HCT116 (cell line): Measurements from ENCODE around the gene TTC5. TPM values are rescaled to one million over a fixed set of nuclear protein-coding genes. Genes with fewer than 3 reads are reported as not detected.
A peak's percentile ranks its signal among the peaks of the same experiment; 100 is the strongest.

ENCODE experiments used
- ATAC-seq: fragments of 200-7000 bp; cut with Tn5 transposase; 2 replicates; pipeline ENCODE4 v1.9.1; 2020; ENCODE audit warnings: mild to moderate bottlenecking, moderate library complexity
- BruUV-seq: library from RNA; stranded (reverse); fragments of 400-500 nt; replicated peaks from 2 replicates; lab custom pipeline; 2021; lab: Mats Ljungman, UMichigan
- CTCF ChIA-PET: fragments of 300-600 bp; sonication (Branson Sonifier 250); formaldehyde crosslinking; loops from one replicate; lab custom pipeline; 2021; ENCODE audit warnings: antibody characterized with exemption; lab: Charles Lee
- POLR2A ChIA-PET: fragments of 300-600, 350-600 bp; sonication (Branson Sonifier 250); formaldehyde crosslinking; loops from one replicate; lab custom pipeline; 2021; ENCODE audit warnings: antibody characterized with exemption; lab: Charles Lee
- RAD21 ChIA-PET, 2 experiments: fragments of 300-600 bp; sonication (Branson Sonifier 250); formaldehyde crosslinking; loops; one replicate each; lab custom pipeline; 2023; ENCODE audit warnings: low total read pairs in 2 of 2; ENCODE audit not compliant: uncharacterized antibody in 2 of 2, unreplicated experiment in 2 of 2, low non-redundant PET in 1 of 2; lab: Charles Lee
- DNase-seq: peaks from one replicate; pipeline ENCODE4 v3.0.0-alpha.2; 2010; ENCODE audit warnings: low read depth, low spot score
- H2AFZ ChIP-seq: fragments of 200-600 bp; shearing (Covaris generic), sonication (generic); 2 replicates; pipeline ENCODE4 v1.6.1; 2017; ENCODE audit warnings: low read depth, mixed run types, mixed read lengths, antibody characterized with exemption, low read length; ENCODE audit not compliant: poor library complexity, severe bottlenecking
- H3K27ac ChIP-seq: 2 replicates; pipeline ENCODE4 v1.5.1; 2012; ENCODE audit warnings: low read depth, low read length
- H3K27me3 ChIP-seq: fragments of 200-600 bp; sonication (generic); 2 replicates; pipeline ENCODE4 v1.6.1; 2016; ENCODE audit warnings: mixed run types, low read length, mixed read lengths; ENCODE audit not compliant: insufficient read depth
- H3K36me3 ChIP-seq, 2 experiments: fragments of 200-500 bp in 1 of 2; fragments of 200-600 bp in 1 of 2; sonication (Bioruptor generic) in 1 of 2; sonication (generic) in 1 of 2; 2 replicates each; pipeline versions ENCODE4 v1.5.1 to v1.6.1; 2014 to 2016; ENCODE audit warnings: low read length in 2 of 2, inconsistent platforms in 1 of 2, mixed read lengths in 1 of 2, mixed run types in 1 of 2; ENCODE audit not compliant: insufficient read depth in 2 of 2, control insufficient read depth in 1 of 2
- H3K4me1 ChIP-seq, 2 experiments: fragments of 200-600 bp in 1 of 2; sonication (generic) in 1 of 2; 2 replicates each; pipeline versions ENCODE4 v1.5.1 to v1.6.1; 2012 to 2017; ENCODE audit warnings: low read length in 2 of 2, inconsistent platforms in 1 of 2, mild to moderate bottlenecking in 1 of 2, mixed read lengths in 1 of 2, mixed run types in 1 of 2, moderate library complexity in 1 of 2; ENCODE audit not compliant: insufficient read depth in 2 of 2, control insufficient read depth in 1 of 2
- H3K4me2 ChIP-seq: fragments of 200-600 bp; sonication (generic); 2 replicates; pipeline ENCODE4 v1.6.1; 2017; ENCODE audit warnings: mixed run types, low read length, mixed read lengths
- H3K4me3 ChIP-seq, 2 experiments: fragments of 200-600 bp in 1 of 2; sonication (generic) in 1 of 2; replicated peaks in 1 of 2; 2 replicates each; pipeline ENCODE4 v1.5.1; 2011 to 2016; ENCODE audit warnings: low read length in 2 of 2, control low read depth in 1 of 2, low read depth in 1 of 2, mild to moderate bottlenecking in 1 of 2, mixed read lengths in 1 of 2, mixed run types in 1 of 2
- H3K79me2 ChIP-seq: fragments of 200-600 bp; sonication (generic); 2 replicates; pipeline ENCODE4 v1.6.1; 2017; ENCODE audit warnings: mild to moderate bottlenecking, mixed run types, low read length, moderate library complexity, mixed read lengths; ENCODE audit not compliant: insufficient read depth
- H3K9ac ChIP-seq: fragments of 200-600 bp; sonication (generic); 2 replicates; pipeline ENCODE4 v1.6.1; 2016; ENCODE audit warnings: low read length, mixed read lengths
- H3K9me2 ChIP-seq: fragments of 200-600 bp; sonication (generic), shearing (Covaris generic); 2 replicates; pipeline ENCODE4 v1.6.1; 2017; ENCODE audit warnings: mixed run types, mild to moderate bottlenecking, moderate library complexity; ENCODE audit not compliant: insufficient read depth
- H3K9me3 ChIP-seq, 2 experiments: fragments of 200-500 bp in 1 of 2; fragments of 200-600 bp in 1 of 2; sonication (Bioruptor generic) in 1 of 2; sonication (generic) in 1 of 2; 2 replicates each; pipeline ENCODE4 v1.6.1; 2014 to 2017; ENCODE audit warnings: low read length in 2 of 2, mixed read lengths in 2 of 2, inconsistent platforms in 1 of 2, low read depth in 1 of 2, mild to moderate bottlenecking in 1 of 2, mixed run types in 1 of 2, moderate library complexity in 1 of 2; ENCODE audit not compliant: control insufficient read depth in 1 of 2, insufficient read depth in 1 of 2
- H4K20me1 ChIP-seq: fragments of 200-600 bp; sonication (generic), shearing (Covaris generic); 2 replicates; pipeline ENCODE4 v1.6.1; 2017; ENCODE audit warnings: mixed run types, mild to moderate bottlenecking, moderate library complexity; ENCODE audit not compliant: insufficient read depth
- EZH2phosphoT487 ChIP-seq: fragments of 200-600 bp; IDR thresholded peaks from 2 replicates; pipeline ENCODE4 v1.6.1; 2018; ENCODE audit warnings: antibody characterized with exemption, borderline replicate concordance
- FOSL1 ChIP-seq: IDR thresholded peaks from 2 replicates; pipeline ENCODE4 v1.6.1; 2012; ENCODE audit warnings: low read depth
- JUND ChIP-seq: IDR thresholded peaks from 2 replicates; pipeline ENCODE4 v1.6.1; 2012
- SIN3A ChIP-seq: IDR thresholded peaks from 2 replicates; pipeline ENCODE4 v1.6.1; 2012; ENCODE audit warnings: low read depth
- SRF ChIP-seq: IDR thresholded peaks from 2 replicates; pipeline ENCODE4 v1.6.1; 2012; ENCODE audit warnings: low read depth
- intact Hi-C: fragments of 100-400 bp; cut with micrococcal nuclease; formaldehyde crosslinking; loops from 2 replicates; pipeline ENCODE4 v1.10.0; 2022
- total RNA-seq: library from RNA; stranded (reverse); gene quantifications from one replicate; pipeline ENCODE4 v1.2.1, GENCODE V29; 2021; ENCODE audit not compliant: unreplicated experiment
- TF ChIP-seq, protein P1 (sequence below): IDR thresholded peaks from 2 replicates; pipeline ENCODE4 v1.6.1; 2011; ENCODE audit warnings: mild to moderate bottlenecking, low read length, moderate library complexity; ENCODE audit not compliant: insufficient replicate concordance; ENCODE audit errors: extremely low read depth
- TF ChIP-seq, protein P2 (sequence below): IDR thresholded peaks from 2 replicates; pipeline ENCODE4 v1.6.1; 2012

The TTC5 gene
- total RNA-seq, 1 experiment from 2014 or later = 23.3 TPM

DNA sequence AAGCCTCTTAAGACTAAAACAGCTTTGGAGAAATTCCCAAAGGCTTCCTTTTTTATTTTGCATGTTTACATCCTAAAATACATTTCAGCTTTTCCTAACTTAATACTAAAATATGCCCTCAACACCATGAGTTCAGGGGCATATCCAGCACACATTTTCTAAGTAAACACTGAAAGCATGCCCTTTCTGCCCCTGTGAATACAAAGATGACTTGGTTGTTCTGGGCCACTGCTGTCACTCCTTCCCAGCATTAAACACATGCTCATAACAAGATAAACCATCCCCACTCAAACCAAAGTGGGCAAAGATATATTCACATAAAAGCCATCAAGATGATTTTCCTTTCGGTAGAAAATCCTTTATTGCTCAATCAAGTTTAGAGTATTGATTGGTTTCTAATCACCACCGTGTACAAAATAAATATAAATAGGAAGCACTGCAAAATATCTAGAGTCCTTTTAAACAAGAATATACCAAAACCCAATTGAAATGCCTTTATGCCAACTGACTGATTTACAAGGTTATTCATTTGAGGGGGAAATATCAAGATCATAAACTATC is 25.4 kb upstream of the TTC5 start (continued):
- TF ChIP-seq, protein P1, sequence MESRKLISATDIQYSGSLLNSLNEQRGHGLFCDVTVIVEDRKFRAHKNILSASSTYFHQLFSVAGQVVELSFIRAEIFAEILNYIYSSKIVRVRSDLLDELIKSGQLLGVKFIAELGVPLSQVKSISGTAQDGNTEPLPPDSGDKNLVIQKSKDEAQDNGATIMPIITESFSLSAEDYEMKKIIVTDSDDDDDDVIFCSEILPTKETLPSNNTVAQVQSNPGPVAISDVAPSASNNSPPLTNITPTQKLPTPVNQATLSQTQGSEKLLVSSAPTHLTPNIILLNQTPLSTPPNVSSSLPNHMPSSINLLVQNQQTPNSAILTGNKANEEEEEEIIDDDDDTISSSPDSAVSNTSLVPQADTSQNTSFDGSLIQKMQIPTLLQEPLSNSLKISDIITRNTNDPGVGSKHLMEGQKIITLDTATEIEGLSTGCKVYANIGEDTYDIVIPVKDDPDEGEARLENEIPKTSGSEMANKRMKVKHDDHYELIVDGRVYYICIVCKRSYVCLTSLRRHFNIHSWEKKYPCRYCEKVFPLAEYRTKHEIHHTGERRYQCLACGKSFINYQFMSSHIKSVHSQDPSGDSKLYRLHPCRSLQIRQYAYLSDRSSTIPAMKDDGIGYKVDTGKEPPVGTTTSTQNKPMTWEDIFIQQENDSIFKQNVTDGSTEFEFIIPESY = no peak
- TF ChIP-seq SIN3A (no peak), SRF (no peak), JUND (no peak), FOSL1 (no peak)

DNA sequence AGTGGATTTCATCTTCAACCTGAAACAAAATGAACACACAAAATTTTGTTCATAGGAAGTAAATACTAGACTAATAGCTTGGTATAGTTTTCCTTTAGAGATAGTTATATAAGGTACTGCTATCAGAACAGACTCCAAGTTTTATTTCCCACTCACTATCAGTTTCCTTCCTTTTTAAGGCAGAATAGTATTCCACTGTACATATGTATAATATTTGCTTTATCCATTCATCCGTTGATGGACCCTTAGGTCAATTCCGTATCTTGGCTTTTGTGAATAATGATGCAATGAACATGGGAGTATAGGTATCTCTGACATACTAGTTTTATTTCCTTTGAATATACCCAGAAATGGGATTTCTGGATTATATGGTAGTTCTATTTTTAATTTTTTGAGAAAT is 23.6 kb upstream of the TTC5 start:
- BruUV-seq = no TSS peak
- ChIA-PET RAD21 (no interaction called here), CTCF (interaction anchor here (1.5 to 2.7 kb wide), 2 partner anchors 12 to 86 kb away, joined by 3 to 9 read pairs; no protein-coding TSS in a partner anchor), POLR2A (interaction anchor here (1.3 to 3.0 kb wide), 2 partner anchors 12 to 14 kb away, joined by 3 to 23 read pairs; partner anchors contain the start of gene PARP2)
- ATAC-seq (no peak), DNase-seq (no peak)
- no peaks in the 10 kb centered on the region for H3K9me2 ChIP-seq
- peaks cover 32 to 49% of the 10 kb centered on the region in 2 experiments for H3K36me3 ChIP-seq
- H3K9me3 ChIP-seq = no peaks in the 10 kb centered on the region
- no peaks in the 10 kb centered on the region for H3K27me3 ChIP-seq
- peaks cover 6% of the 10 kb centered on the region; the same call in 1 of the 2 replicates for H4K20me1 ChIP-seq
- H3K4me2 ChIP-seq = no peak overlapping the region
- peaks cover 12 to 22% of the 10 kb centered on the region in 2 experiments for H3K4me1 ChIP-seq
- TF ChIP-seq FOSL1 (no peak), JUND (no peak), EZH2phosphoT487 (no peak)
- TF ChIP-seq, protein P2, sequence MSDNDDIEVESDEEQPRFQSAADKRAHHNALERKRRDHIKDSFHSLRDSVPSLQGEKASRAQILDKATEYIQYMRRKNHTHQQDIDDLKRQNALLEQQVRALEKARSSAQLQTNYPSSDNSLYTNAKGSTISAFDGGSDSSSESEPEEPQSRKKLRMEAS = no peak
- TF ChIP-seq, protein P1 = no peak
- H2AFZ ChIP-seq = no peak overlapping the region
- H3K9ac ChIP-seq = no peak overlapping the region
- H3K79me2 ChIP-seq = peaks cover 86% of the 10 kb centered on the region
- peak overlapping the region; percentile 2; the same call in 1 of the 2 replicates for H3K27ac ChIP-seq
- intact Hi-C loops = loop anchor here (5.0 kb wide), 1 partner anchor 143 kb away; no protein-coding TSS in a partner anchor
- H3K4me3 ChIP-seq = no peak overlapping the region
